Neural progenitor cell (in vitro differentiated cells): ENCODE data around the gene EYS. TPM values are rescaled to one million over a fixed set of nuclear protein-coding genes. Genes with fewer than 3 reads are reported as not detected.

Source experiments
- DNase-seq: peaks from one replicate; pipeline ENCODE4 v3.0.0-alpha.2; 2016; ENCODE audit warnings: low spot score
- H2AFZ ChIP-seq: fragments of 200-600 bp; sonication (generic); replicated peaks from 2 replicates; pipeline ENCODE4 v1.6.1; 2016; ENCODE audit warnings: antibody characterized with exemption
- H3F3A ChIP-seq: fragments of 200-600 bp; sonication (generic); 2 replicates; pipeline ENCODE4 v1.6.1; 2016; ENCODE audit warnings: antibody characterized with exemption, low read depth
- H3K27ac ChIP-seq: fragments of 200-600 bp; sonication (generic); 2 replicates; pipeline ENCODE4 v1.5.1; 2016; ENCODE audit warnings: mild to moderate bottlenecking
- H3K27me3 ChIP-seq: fragments of 200-600 bp; sonication (generic); 2 replicates; pipeline ENCODE4 v1.6.1; 2016; ENCODE audit warnings: mild to moderate bottlenecking, moderate library complexity
- H3K36me3 ChIP-seq: fragments of 200-600 bp; sonication (generic); 2 replicates; pipeline ENCODE4 v1.5.1; 2016
- H3K4me1 ChIP-seq: fragments of 200-600 bp; sonication (generic); 2 replicates; pipeline ENCODE4 v1.6.1; 2016; ENCODE audit warnings: mixed run types
- H3K4me2 ChIP-seq: fragments of 200-600 bp; sonication (generic); 2 replicates; pipeline ENCODE4 v1.6.1; 2016
- H3K4me3 ChIP-seq: fragments of 200-600 bp; sonication (generic); 2 replicates; pipeline ENCODE4 v1.5.1; 2016
- H3K79me2 ChIP-seq: fragments of 200-600 bp; sonication (generic); 2 replicates; pipeline ENCODE4 v1.6.1; 2016; ENCODE audit warnings: low read depth
- H3K9ac ChIP-seq: fragments of 200-600 bp; sonication (generic); 2 replicates; pipeline ENCODE4 v1.6.1; 2016
- H3K9me3 ChIP-seq: fragments of 200-600 bp; sonication (generic); 2 replicates; pipeline ENCODE4 v1.5.1; 2016; ENCODE audit warnings: low read depth
- H4K20me1 ChIP-seq: fragments of 200-600 bp; sonication (generic); 2 replicates; pipeline ENCODE4 v1.6.1; 2016; ENCODE audit warnings: low read depth
- H3K27ac Mint-ChIP-seq: 3 replicates; pipeline ENCODE4 v1.8.0; 2021; ENCODE audit warnings: mixed read lengths
- H3K27me3 Mint-ChIP-seq: 2 replicates; pipeline ENCODE4 v1.8.0; 2022; ENCODE audit warnings: low read depth, mild to moderate bottlenecking, inconsistent platforms, moderate library complexity, mixed read lengths; ENCODE audit not compliant: insufficient read depth
- H3K36me3 Mint-ChIP-seq: 3 replicates; pipeline ENCODE4 v1.8.0; 2021; ENCODE audit warnings: mixed read lengths
- H3K4me1 Mint-ChIP-seq: 3 replicates; pipeline ENCODE4 v1.8.0; 2021; ENCODE audit warnings: mixed read lengths
- H3K4me3 Mint-ChIP-seq: 3 replicates; pipeline ENCODE4 v1.8.0; 2021; ENCODE audit warnings: mild to moderate bottlenecking, moderate library complexity, mixed read lengths
- H3K9me3 Mint-ChIP-seq: 3 replicates; pipeline ENCODE4 v1.8.0; 2020; ENCODE audit warnings: mixed read lengths
- EZH2 ChIP-seq: fragments of 200-600 bp; sonication (generic); IDR thresholded peaks from 2 replicates; pipeline ENCODE4 v1.6.1; 2017; ENCODE audit warnings: antibody characterized with exemption, mild to moderate bottlenecking, moderate library complexity
- EZH2phosphoT487 ChIP-seq: fragments of 200-600 bp; sonication (generic); IDR thresholded peaks from 2 replicates; pipeline ENCODE4 v1.6.1; 2017; ENCODE audit warnings: antibody characterized with exemption
- total RNA-seq: library from RNA; depleted of rRNA; stranded (reverse); fragments of >200 nt; gene quantifications from 2 replicates; pipeline ENCODE4 v1.2.3, GENCODE V29; 2015; ENCODE audit warnings: low replicate concordance
- TF ChIP-seq, protein P1 (sequence below): fragments of 200-600 bp; sonication (generic); IDR thresholded peaks from 2 replicates; pipeline ENCODE4 v1.5.1; 2017; ENCODE audit warnings: antibody characterized with exemption, mild to moderate bottlenecking

Gene EYS
- total RNA-seq, 1 donor from 2014 or later = not detected

DNA sequence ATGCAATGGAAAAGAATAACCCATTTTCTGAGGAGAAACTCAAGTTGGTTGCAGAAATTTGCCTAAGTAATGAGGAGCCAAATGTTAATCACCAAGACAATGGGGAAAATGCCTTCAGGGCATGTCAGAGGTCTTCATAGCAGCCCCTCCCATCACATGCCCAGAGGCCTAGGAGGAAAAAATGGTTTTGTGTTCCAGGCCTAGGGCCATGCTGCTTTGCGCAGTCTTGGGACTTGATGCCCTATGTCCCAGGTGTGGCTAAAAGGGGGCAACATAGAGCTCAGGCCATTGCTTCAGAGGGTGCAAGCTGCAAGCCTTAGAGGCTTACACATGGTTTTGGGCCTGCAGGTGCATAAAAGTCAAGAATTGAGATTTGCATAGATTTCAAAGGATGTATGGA, 485.9 kb downstream of the EYS start:
- DNase-seq = no peak
- Mint-ChIP-seq H3K4me3 (no peak overlapping the region), H3K27ac (no peak overlapping the region), H3K9me3 (peaks cover 16% of the 10 kb centered on the region), H3K36me3 (no peaks in the 10 kb centered on the region), H3K4me1 (no peaks in the 10 kb centered on the region), H3K27me3 (peaks cover 4% of the 10 kb centered on the region)
- Histone ChIP-seq H3K4me3 (no peak overlapping the region), H3K27me3 (no peaks in the 10 kb centered on the region), H3K9me3 (no peaks in the 10 kb centered on the region), H3F3A (no peaks in the 10 kb centered on the region), H2AFZ (no peak overlapping the region), H3K36me3 (no peaks in the 10 kb centered on the region), H4K20me1 (no peaks in the 10 kb centered on the region), H3K27ac (no peak overlapping the region), H3K79me2 (no peaks in the 10 kb centered on the region), H3K4me2 (no peak overlapping the region), H3K9ac (no peak overlapping the region), H3K4me1 (no peaks in the 10 kb centered on the region)
- no peak for TF ChIP-seq EZH2
- no peak for TF ChIP-seq EZH2phosphoT487
- TF ChIP-seq, protein P1, sequence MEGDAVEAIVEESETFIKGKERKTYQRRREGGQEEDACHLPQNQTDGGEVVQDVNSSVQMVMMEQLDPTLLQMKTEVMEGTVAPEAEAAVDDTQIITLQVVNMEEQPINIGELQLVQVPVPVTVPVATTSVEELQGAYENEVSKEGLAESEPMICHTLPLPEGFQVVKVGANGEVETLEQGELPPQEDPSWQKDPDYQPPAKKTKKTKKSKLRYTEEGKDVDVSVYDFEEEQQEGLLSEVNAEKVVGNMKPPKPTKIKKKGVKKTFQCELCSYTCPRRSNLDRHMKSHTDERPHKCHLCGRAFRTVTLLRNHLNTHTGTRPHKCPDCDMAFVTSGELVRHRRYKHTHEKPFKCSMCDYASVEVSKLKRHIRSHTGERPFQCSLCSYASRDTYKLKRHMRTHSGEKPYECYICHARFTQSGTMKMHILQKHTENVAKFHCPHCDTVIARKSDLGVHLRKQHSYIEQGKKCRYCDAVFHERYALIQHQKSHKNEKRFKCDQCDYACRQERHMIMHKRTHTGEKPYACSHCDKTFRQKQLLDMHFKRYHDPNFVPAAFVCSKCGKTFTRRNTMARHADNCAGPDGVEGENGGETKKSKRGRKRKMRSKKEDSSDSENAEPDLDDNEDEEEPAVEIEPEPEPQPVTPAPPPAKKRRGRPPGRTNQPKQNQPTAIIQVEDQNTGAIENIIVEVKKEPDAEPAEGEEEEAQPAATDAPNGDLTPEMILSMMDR = no peak

DNA sequence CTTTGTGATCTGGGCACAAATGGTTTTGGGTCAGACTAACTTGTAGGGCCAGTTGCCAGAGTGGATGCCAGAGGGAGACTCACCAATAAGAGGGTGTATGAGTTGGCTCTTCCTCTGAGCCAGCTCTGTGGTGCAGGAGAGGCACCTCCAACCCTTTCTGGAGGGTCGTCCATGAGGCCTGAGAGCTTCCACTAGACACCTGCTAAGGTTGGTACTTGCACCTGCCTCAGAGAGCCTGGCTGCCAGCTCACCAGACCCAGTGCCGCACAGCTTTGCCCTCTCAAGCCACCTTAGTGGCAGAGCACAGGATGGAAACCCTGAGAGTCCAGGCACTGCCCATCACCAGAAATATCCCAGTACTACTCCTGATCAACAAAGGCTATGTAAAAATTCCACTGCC, 504.3 kb downstream of the EYS start:
- no peak overlapping the region for H3K4me3 ChIP-seq
- DNase-seq = no peak
- Mint-ChIP-seq H3K4me3 (no peak overlapping the region), H3K36me3 (no peaks in the 10 kb centered on the region), H3K4me1 (no peaks in the 10 kb centered on the region), H3K27me3 (no peaks in the 10 kb centered on the region), H3K9me3 (peaks cover 2% of the 10 kb centered on the region), H3K27ac (no peak overlapping the region)
- TF ChIP-seq, protein P1 = no peak
- TF ChIP-seq EZH2phosphoT487 = no peak
- no peak for TF ChIP-seq EZH2
- H3F3A ChIP-seq = no peaks in the 10 kb centered on the region
- no peak overlapping the region for H3K27ac ChIP-seq
- no peak overlapping the region for H2AFZ ChIP-seq
- H3K36me3 ChIP-seq = no peaks in the 10 kb centered on the region
- H3K9ac ChIP-seq = no peak overlapping the region
- H3K4me2 ChIP-seq = no peak overlapping the region
- H3K79me2 ChIP-seq = no peaks in the 10 kb centered on the region
- H3K27me3 ChIP-seq = no peaks in the 10 kb centered on the region
- H4K20me1 ChIP-seq = no peaks in the 10 kb centered on the region
- H3K9me3 ChIP-seq = no peaks in the 10 kb centered on the region
- H3K4me1 ChIP-seq = no peaks in the 10 kb centered on the region

DNA sequence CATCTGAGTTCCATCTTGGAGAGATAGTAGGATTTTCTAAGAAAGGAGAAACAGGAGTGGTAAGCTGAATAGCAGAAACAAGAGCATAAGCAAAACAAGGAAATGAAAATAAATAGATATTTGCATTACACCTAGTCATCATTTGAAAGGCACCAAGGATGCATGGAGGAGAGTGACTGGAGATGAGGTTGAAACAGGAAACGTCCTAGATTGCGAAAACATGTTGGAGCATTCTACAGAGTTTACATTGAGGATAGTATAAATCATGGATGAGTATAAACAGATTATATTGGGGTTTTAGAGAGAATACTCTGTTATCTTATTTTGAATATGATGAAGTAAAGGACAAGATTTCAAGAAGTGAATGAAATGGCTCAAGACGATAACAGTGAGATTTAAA, 507.3 kb downstream of the EYS start:
- Mint-ChIP-seq H3K4me3 (no peak overlapping the region), H3K36me3 (no peaks in the 10 kb centered on the region), H3K4me1 (no peaks in the 10 kb centered on the region), H3K27ac (no peak overlapping the region), H3K27me3 (no peaks in the 10 kb centered on the region), H3K9me3 (peaks cover 2% of the 10 kb centered on the region)
- Histone ChIP-seq H3K27me3 (no peaks in the 10 kb centered on the region), H2AFZ (no peak overlapping the region), H3F3A (no peaks in the 10 kb centered on the region), H3K9me3 (no peaks in the 10 kb centered on the region), H4K20me1 (no peaks in the 10 kb centered on the region), H3K4me3 (no peak overlapping the region), H3K9ac (no peak overlapping the region), H3K36me3 (no peaks in the 10 kb centered on the region), H3K27ac (no peak overlapping the region), H3K4me1 (no peaks in the 10 kb centered on the region), H3K4me2 (no peak overlapping the region), H3K79me2 (no peaks in the 10 kb centered on the region)
- TF ChIP-seq, protein P1 = no peak
- no peak for TF ChIP-seq EZH2phosphoT487
- no peak for TF ChIP-seq EZH2
- no peak for DNase-seq

DNA sequence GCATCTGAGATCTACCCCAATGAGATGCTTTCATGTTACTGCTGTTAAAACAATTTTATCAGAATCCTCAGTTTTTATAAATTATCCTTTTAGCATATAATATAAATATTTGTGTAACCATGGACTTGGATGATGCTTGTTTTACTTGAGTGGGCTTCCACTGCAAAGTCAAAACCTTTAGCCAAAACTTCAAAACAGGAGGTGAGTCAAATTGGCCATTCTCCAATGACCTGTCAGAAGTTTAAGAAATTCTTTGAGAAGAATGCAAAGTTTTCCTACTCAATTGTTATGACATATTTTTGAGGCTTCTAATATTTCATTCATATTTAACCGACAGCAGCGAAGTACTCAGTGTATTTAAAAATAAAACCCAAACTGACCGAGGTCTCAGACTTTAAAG, 507.9 kb downstream of the EYS start:
- Mint-ChIP-seq H3K4me1 (no peaks in the 10 kb centered on the region), H3K9me3 (no peaks in the 10 kb centered on the region), H3K4me3 (no peak overlapping the region), H3K27ac (no peak overlapping the region), H3K36me3 (no peaks in the 10 kb centered on the region), H3K27me3 (no peaks in the 10 kb centered on the region)
- DNase-seq = no peak
- H3K36me3 ChIP-seq = no peaks in the 10 kb centered on the region
- no peak overlapping the region for H3K27ac ChIP-seq
- H3K4me2 ChIP-seq = no peak overlapping the region
- no peaks in the 10 kb centered on the region for H3K27me3 ChIP-seq
- no peaks in the 10 kb centered on the region for H3K9me3 ChIP-seq
- TF ChIP-seq, protein P1 = no peak
- TF ChIP-seq EZH2phosphoT487 = no peak
- TF ChIP-seq EZH2 = no peak
- no peak overlapping the region for H3K9ac ChIP-seq
- no peak overlapping the region for H2AFZ ChIP-seq
- H3K4me1 ChIP-seq = no peaks in the 10 kb centered on the region
- no peaks in the 10 kb centered on the region for H3K79me2 ChIP-seq
- no peaks in the 10 kb centered on the region for H4K20me1 ChIP-seq
- H3F3A ChIP-seq = no peaks in the 10 kb centered on the region
- no peak overlapping the region for H3K4me3 ChIP-seq
